SK-N-SH (cell line): ENCODE measurements around the gene NEMP2.

ENCODE experiments used
- CTCF ChIP-seq: fragments of 200-600 bp; sonication (generic); IDR thresholded peaks from 2 replicates; pipeline ENCODE4 v1.6.1; 2017; ENCODE audit warnings: antibody characterized with exemption, mild to moderate bottlenecking, moderate library complexity
- RFX5 ChIP-seq: IDR thresholded peaks from 2 replicates; pipeline ENCODE4 v1.6.1; 2012; ENCODE audit warnings: mild to moderate bottlenecking, improper control_type of control experiment, low read length
- TF ChIP-seq, protein P1 (sequence below): IDR thresholded peaks from 2 replicates; pipeline ENCODE4 v1.4.0; 2012; ENCODE audit warnings: low read depth, borderline replicate concordance
- TF ChIP-seq, protein P2 (sequence below): IDR thresholded peaks from 2 replicates; pipeline ENCODE4 v1.4.0; 2012; ENCODE audit warnings: low read depth, borderline replicate concordance

- TF ChIP-seq, protein P1, sequence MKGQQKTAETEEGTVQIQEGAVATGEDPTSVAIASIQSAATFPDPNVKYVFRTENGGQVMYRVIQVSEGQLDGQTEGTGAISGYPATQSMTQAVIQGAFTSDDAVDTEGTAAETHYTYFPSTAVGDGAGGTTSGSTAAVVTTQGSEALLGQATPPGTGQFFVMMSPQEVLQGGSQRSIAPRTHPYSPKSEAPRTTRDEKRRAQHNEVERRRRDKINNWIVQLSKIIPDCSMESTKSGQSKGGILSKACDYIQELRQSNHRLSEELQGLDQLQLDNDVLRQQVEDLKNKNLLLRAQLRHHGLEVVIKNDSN: no peak
- TF ChIP-seq CTCF (no peak), RFX5 (no peak)
- TF ChIP-seq, protein P2, sequence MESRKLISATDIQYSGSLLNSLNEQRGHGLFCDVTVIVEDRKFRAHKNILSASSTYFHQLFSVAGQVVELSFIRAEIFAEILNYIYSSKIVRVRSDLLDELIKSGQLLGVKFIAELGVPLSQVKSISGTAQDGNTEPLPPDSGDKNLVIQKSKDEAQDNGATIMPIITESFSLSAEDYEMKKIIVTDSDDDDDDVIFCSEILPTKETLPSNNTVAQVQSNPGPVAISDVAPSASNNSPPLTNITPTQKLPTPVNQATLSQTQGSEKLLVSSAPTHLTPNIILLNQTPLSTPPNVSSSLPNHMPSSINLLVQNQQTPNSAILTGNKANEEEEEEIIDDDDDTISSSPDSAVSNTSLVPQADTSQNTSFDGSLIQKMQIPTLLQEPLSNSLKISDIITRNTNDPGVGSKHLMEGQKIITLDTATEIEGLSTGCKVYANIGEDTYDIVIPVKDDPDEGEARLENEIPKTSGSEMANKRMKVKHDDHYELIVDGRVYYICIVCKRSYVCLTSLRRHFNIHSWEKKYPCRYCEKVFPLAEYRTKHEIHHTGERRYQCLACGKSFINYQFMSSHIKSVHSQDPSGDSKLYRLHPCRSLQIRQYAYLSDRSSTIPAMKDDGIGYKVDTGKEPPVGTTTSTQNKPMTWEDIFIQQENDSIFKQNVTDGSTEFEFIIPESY: no peak
Observed at GRCh38 chr2:190506666-190507065, 27.9 kb downstream of the NEMP2 start.
